OCI-LY3 (cell line): ENCODE results near the gene KATNIP.

Source experiments
- H2AFZ ChIP-seq: fragments of 200-600, 300-600 bp; shearing (Covaris generic); 2 replicates; pipeline ENCODE4 v1.6.0; 2014; ENCODE audit warnings: antibody characterized with exemption, low read depth, low read length
- H3K27ac ChIP-seq: fragments of 200-600, 300-600 bp; sonication (generic); 2 replicates; pipeline ENCODE4 v1.5.1; 2014; ENCODE audit warnings: mild to moderate bottlenecking, low read length, moderate library complexity, mixed read lengths
- H3K27me3 ChIP-seq: fragments of 200-600, 300-600 bp; sonication (generic); 2 replicates; pipeline ENCODE4 v1.6.1; 2014; ENCODE audit warnings: low read depth, low read length, mixed read lengths
- H3K36me3 ChIP-seq: fragments of 200-600, 300-600 bp; sonication (generic); replicated peaks from 2 replicates; pipeline ENCODE3; 2014; ENCODE audit warnings: low read depth, low read length, mixed read lengths
- H3K4me1 ChIP-seq: fragments of 300-600, 200-600 bp; sonication (generic); 2 replicates; pipeline ENCODE4 v1.6.1; 2014; ENCODE audit warnings: low read length, mixed read lengths
- H3K4me2 ChIP-seq: fragments of 200-600, 300-600 bp; sonication (generic); 2 replicates; pipeline ENCODE4 v1.6.1; 2014; ENCODE audit warnings: low read length, mixed read lengths
- H3K4me3 ChIP-seq: fragments of 300-600, 200-600 bp; sonication (generic); 2 replicates; pipeline ENCODE4 v1.5.1; 2014; ENCODE audit warnings: antibody characterized with exemption, mild to moderate bottlenecking, low read length, moderate library complexity
- H3K79me2 ChIP-seq: fragments of 300-600, 200-600 bp; shearing (Covaris generic); 2 replicates; pipeline ENCODE4 v1.6.1; 2014; ENCODE audit warnings: mild to moderate bottlenecking, low read length, mixed read lengths
- H3K9ac ChIP-seq: fragments of 300-600, 200-600 bp; shearing (Covaris generic); 2 replicates; pipeline ENCODE4 v1.6.0; 2014; ENCODE audit warnings: mild to moderate bottlenecking, low read length, moderate library complexity
- H3K9me3 ChIP-seq: fragments of 200-600, 300-600 bp; shearing (Covaris generic); 2 replicates; pipeline ENCODE4 v1.6.1; 2014; ENCODE audit warnings: low read length, mixed read lengths; ENCODE audit not compliant: insufficient read depth
- H4K20me1 ChIP-seq: fragments of 200-600, 300-600 bp; sonication (generic); 2 replicates; pipeline ENCODE4 v1.6.1; 2016; ENCODE audit warnings: low read length, mixed read lengths; ENCODE audit not compliant: insufficient read depth
- CTCF ChIP-seq: fragments of 200-600, 300-600 bp; sonication (generic); IDR thresholded peaks from 2 replicates; pipeline ENCODE4 v1.5.1; 2014; ENCODE audit warnings: antibody characterized with exemption, low read length, low read depth
- EZH2phosphoT487 ChIP-seq: fragments of 200-600 bp; shearing (Covaris generic); IDR thresholded peaks from 2 replicates; pipeline ENCODE4 v1.6.1; 2018; ENCODE audit warnings: antibody characterized with exemption, mixed run types, low read depth

Gene KATNIP

GRCh38 chr16:27597361-27597760 lies 47.4 kb downstream of the KATNIP start:
- H3K27me3 ChIP-seq, result no peaks in the 10 kb centered on the region
- TF ChIP-seq CTCF, result no peak
- TF ChIP-seq EZH2phosphoT487, result no peak
- no peaks in the 10 kb centered on the region for H3K9me3 ChIP-seq
- H3K9ac ChIP-seq, result no peak overlapping the region
- H3K79me2 ChIP-seq, result no peaks in the 10 kb centered on the region
- no peaks in the 10 kb centered on the region for H3K36me3 ChIP-seq
- H3K4me2 ChIP-seq, result no peak overlapping the region
- H3K4me3 ChIP-seq, result no peak overlapping the region
- no peak overlapping the region for H3K27ac ChIP-seq
- no peaks in the 10 kb centered on the region for H3K4me1 ChIP-seq
- no peaks in the 10 kb centered on the region for H4K20me1 ChIP-seq
- no peak overlapping the region for H2AFZ ChIP-seq

GRCh38 chr16:27598220-27598619 lies 48.3 kb downstream of the KATNIP start:
- H3K79me2 ChIP-seq, result no peaks in the 10 kb centered on the region
- TF ChIP-seq EZH2phosphoT487 (no peak), CTCF (no peak)
- H3K27ac ChIP-seq, result no peak overlapping the region
- no peaks in the 10 kb centered on the region for H3K4me1 ChIP-seq
- H3K4me2 ChIP-seq, result no peak overlapping the region
- no peak overlapping the region for H3K9ac ChIP-seq
- no peak overlapping the region for H3K4me3 ChIP-seq
- H3K36me3 ChIP-seq, result no peaks in the 10 kb centered on the region
- no peaks in the 10 kb centered on the region for H3K27me3 ChIP-seq
- H3K9me3 ChIP-seq, result no peaks in the 10 kb centered on the region
- no peaks in the 10 kb centered on the region for H4K20me1 ChIP-seq
- H2AFZ ChIP-seq, result no peak overlapping the region

- Histone ChIP-seq H3K79me2 (no peaks in the 10 kb centered on the region), H3K27me3 (no peaks in the 10 kb centered on the region), H3K4me2 (no peak overlapping the region), H2AFZ (no peak overlapping the region), H3K4me1 (no peaks in the 10 kb centered on the region), H3K27ac (no peak overlapping the region), H3K4me3 (no peak overlapping the region), H3K9me3 (no peaks in the 10 kb centered on the region), H3K9ac (no peak overlapping the region), H3K36me3 (no peaks in the 10 kb centered on the region), H4K20me1 (no peaks in the 10 kb centered on the region)
- TF ChIP-seq EZH2phosphoT487, result no peak
- TF ChIP-seq CTCF, result no peak
These were observed 49.1 kb downstream of the KATNIP start for GRCh38 chr16:27598931-27599565.

GRCh38 chr16:27599606-27600005 lies 49.7 kb downstream of the KATNIP start:
- Histone ChIP-seq H3K36me3 (no peaks in the 10 kb centered on the region), H3K4me3 (no peak overlapping the region), H3K79me2 (no peaks in the 10 kb centered on the region), H3K9me3 (no peaks in the 10 kb centered on the region), H3K4me2 (no peak overlapping the region), H3K9ac (no peak overlapping the region), H3K27me3 (no peaks in the 10 kb centered on the region), H2AFZ (no peak overlapping the region), H3K4me1 (no peaks in the 10 kb centered on the region), H3K27ac (no peak overlapping the region), H4K20me1 (no peaks in the 10 kb centered on the region)
- TF ChIP-seq EZH2phosphoT487 (no peak), CTCF (no peak)
